K562 treated with DMSO at 1 percent for 24 hours (cell line): ENCODE measurements around the gene LRRC74A. TPM values are rescaled to one million over a fixed set of nuclear protein-coding genes. Genes with fewer than 3 reads are reported as not detected.

Experiments used
- total RNA-seq: library from RNA; unstranded; fragments of 300-600 nt; gene quantifications from 2 replicates; pipeline ENCODE4 v1.2.3, GENCODE V29; 2022; ENCODE audit warnings: low read depth; ENCODE audit not compliant: insufficient read depth

Gene LRRC74A
- not detected in 2 replicates for total RNA-seq

DNA sequence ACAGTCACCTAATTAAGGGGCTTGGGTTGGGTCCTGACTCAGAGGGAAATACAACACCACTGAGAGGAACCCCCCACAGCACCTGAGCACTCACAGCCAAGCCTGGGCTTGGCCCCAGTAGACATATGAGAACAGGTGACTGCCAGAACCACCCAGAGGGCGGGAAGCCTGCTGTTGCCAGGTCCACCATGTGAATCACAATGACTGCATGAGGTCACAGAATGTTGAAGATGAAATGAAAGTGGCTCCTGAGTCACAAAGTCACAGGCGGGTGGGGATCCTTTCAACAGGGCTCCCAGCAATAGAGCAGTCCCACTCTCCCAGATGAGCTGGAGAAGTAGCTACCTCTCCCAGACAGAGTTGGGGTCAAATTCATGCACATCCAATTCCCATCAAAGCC is at the start of gene LRRC74A:
LRRC74A (plus strand) TSS at position 287 of the 400 bp plus-strand sequence. CDS start 290 bp downstream, outside the sequence.

DNA sequence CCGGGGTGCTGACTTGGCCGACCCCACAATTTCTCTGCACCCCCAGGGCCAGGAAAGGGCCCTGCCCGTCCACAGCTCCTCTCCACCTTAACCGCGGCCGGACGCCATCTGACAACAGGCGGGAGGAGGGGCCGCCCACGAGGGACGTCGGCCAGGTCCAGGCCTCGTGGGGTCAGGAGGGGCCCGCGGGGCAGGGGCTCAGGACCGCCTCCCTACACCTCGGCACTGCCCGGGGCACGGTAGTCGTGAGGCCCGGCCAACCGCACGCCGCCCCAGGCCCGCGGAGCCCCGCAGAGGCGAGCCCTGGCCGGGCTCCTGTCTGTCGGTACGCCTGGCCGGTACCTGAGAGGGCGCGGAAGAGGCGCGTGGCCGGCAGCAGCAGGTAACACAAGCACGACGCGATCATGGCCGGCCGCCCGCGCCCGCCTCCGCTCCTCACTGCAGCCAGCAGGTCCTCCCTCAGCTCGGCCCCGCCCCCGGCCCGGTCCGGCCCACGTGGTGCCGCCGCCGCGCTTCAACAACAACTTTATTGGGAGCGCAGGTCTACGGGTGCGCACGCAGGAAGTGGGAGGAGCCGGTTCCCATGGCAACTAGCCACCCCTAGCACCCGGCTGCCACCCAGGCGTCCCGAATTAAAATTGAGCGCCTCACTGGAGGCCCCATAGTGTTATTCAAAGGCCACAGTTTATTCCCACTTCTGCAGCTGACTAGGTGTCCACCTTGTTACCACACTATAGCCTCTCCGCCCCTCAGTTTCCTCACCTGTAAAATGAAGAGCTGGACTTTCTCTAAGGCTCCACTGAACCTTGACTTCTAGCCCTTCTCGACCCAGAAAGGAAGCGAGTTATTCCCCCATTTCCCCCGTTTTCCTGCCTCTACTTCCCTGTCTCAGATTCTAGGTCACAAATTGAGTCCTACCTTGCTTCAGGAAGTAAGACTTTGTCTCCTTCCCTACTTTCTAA is 13.5 kb upstream of the LRRC74A start, which contains the start of gene ANGEL1:
ANGEL1 (minus strand) TSS at position 461 of the 962 bp plus-strand sequence; CDS start at position 406, 55 bp downstream.

Other genes with a start within 250 kb of the LRRC74A start
- gene VASH1, start 64.9 kb upstream of the LRRC74A start, total RNA-seq, result 0.98 and 1.6 TPM in 2 replicates
- 6.9 and 7.7 TPM in 2 replicates for gene ANGEL1, start 13.5 kb upstream of the LRRC74A start, total RNA-seq
- 52.4 and 56.8 TPM in 2 replicates for gene IRF2BPL, start 202.3 kb downstream of the LRRC74A start, total RNA-seq